SK-N-SH (cell line): ENCODE results near the gene THBS1. TPM values are rescaled to one million over a fixed set of nuclear protein-coding genes. Genes with fewer than 3 reads are reported as not detected.

Experiments
- CTCF ChIA-PET: fragments of 300-600, 350-600 bp; formaldehyde crosslinking; extraction: SDS; loops from one replicate; lab custom pipeline; 2021; lab: Yijun Ruan, JAX
- POLR2A ChIA-PET: fragments of 350-600 bp; sonication (Branson Sonifier 250); formaldehyde crosslinking; extraction: SDS; loops from one replicate; lab custom pipeline; 2020; ENCODE audit warnings: antibody characterized with exemption, inconsistent platforms; lab: Yijun Ruan, JAX
- DNase-seq: peaks from one replicate; pipeline ENCODE4 v3.0.0; 2012
- H2AFZ ChIP-seq: fragments of 200-600 bp; sonication (generic); 2 replicates; pipeline ENCODE4 v1.8.1; 2016; ENCODE audit warnings: antibody characterized with exemption, mild to moderate bottlenecking, low read depth
- H3F3A ChIP-seq: fragments of 200-600 bp; sonication (generic); replicated peaks from 2 replicates; pipeline ENCODE3; 2016; ENCODE audit warnings: antibody characterized with exemption, mild to moderate bottlenecking; ENCODE audit not compliant: insufficient read depth
- H3K27ac ChIP-seq, 2 experiments: fragments of 200-500 bp in 1 of 2; fragments of 200-600 bp in 1 of 2; sonication (Bioruptor generic) in 1 of 2; sonication (generic), shearing (Covaris generic) in 1 of 2; 2 replicates each; pipeline versions ENCODE4 v1.5.1 to v1.6.1; 2014 to 2016; ENCODE audit warnings: low read depth in 2 of 2, inconsistent platforms in 1 of 2, low read length in 1 of 2, mild to moderate bottlenecking in 1 of 2, mixed read lengths in 1 of 2
- H3K27me3 ChIP-seq: fragments of 200-600 bp; sonication (generic), shearing (Covaris generic); 2 replicates; pipeline ENCODE4 v1.6.1; 2016; ENCODE audit warnings: mixed run types; ENCODE audit not compliant: insufficient read depth
- H3K36me3 ChIP-seq, 2 experiments: fragments of 200-500 bp in 1 of 2; fragments of 200-600 bp in 1 of 2; sonication (Bioruptor generic) in 1 of 2; sonication (generic) in 1 of 2; replicated peaks in 1 of 2; 2 replicates each; pipeline versions ENCODE3 to v1.5.1; 2014 to 2016; ENCODE audit warnings: low read length in 1 of 2, mild to moderate bottlenecking in 1 of 2; ENCODE audit not compliant: insufficient read depth in 2 of 2, control insufficient read depth in 1 of 2
- H3K4me1 ChIP-seq, 2 experiments: fragments of 200-500 bp in 1 of 2; fragments of 200-600 bp in 1 of 2; sonication (Bioruptor generic) in 1 of 2; sonication (generic), shearing (Covaris generic) in 1 of 2; 2 replicates each; pipeline versions ENCODE4 v1.5.1 to v1.6.1; 2014 to 2016; ENCODE audit warnings: low read depth in 1 of 2, low read length in 1 of 2, mixed run types in 1 of 2; ENCODE audit not compliant: insufficient read depth in 2 of 2, control insufficient read depth in 1 of 2
- H3K4me2 ChIP-seq: fragments of 200-600 bp; sonication (generic), shearing (Covaris generic); 2 replicates; pipeline ENCODE4 v1.6.1; 2017; ENCODE audit warnings: mixed run types
- H3K4me3 ChIP-seq, 2 experiments: fragments of 200-500 bp in 1 of 2; fragments of 200-600 bp in 1 of 2; sonication (Bioruptor generic) in 1 of 2; sonication (generic), shearing (Covaris generic) in 1 of 2; 2 replicates each; pipeline versions ENCODE4 v1.5.1 to v1.8.1; 2014 to 2016; ENCODE audit warnings: low read depth in 2 of 2, inconsistent platforms in 1 of 2, low read length in 1 of 2, mild to moderate bottlenecking in 1 of 2, mixed read lengths in 1 of 2, moderate library complexity in 1 of 2
- H3K79me2 ChIP-seq: fragments of 200-600 bp; sonication (generic); 2 replicates; pipeline ENCODE4 v1.8.1; 2017; ENCODE audit warnings: mild to moderate bottlenecking; ENCODE audit not compliant: insufficient read depth
- H3K9ac ChIP-seq: fragments of 200-600 bp; sonication (generic); 2 replicates; pipeline ENCODE4 v1.6.1; 2017; ENCODE audit warnings: mixed run types
- H3K9me2 ChIP-seq: fragments of 200-600 bp; sonication (generic); 2 replicates; pipeline ENCODE4 v1.6.1; 2017; ENCODE audit warnings: mixed run types
- H3K9me3 ChIP-seq: fragments of 200-600 bp; sonication (generic); 2 replicates; pipeline ENCODE4 v1.6.1; 2017; ENCODE audit warnings: mixed run types, mild to moderate bottlenecking, moderate library complexity
- H4K20me1 ChIP-seq: fragments of 200-600 bp; sonication (generic); 2 replicates; pipeline ENCODE4 v1.6.1; 2017; ENCODE audit warnings: mild to moderate bottlenecking, mixed run types; ENCODE audit not compliant: insufficient read depth
- FOSL2 ChIP-seq: IDR thresholded peaks from 2 replicates; pipeline ENCODE4 v1.4.0; 2012; ENCODE audit warnings: low read depth, mild to moderate bottlenecking, moderate library complexity, borderline replicate concordance
- JUND ChIP-seq: IDR thresholded peaks from 2 replicates; pipeline ENCODE4 v1.4.0; 2012
- MEF2A ChIP-seq: IDR thresholded peaks from 2 replicates; pipeline ENCODE4 v1.4.0; 2012; ENCODE audit warnings: low read depth, borderline replicate concordance
- NFIC ChIP-seq: IDR thresholded peaks from 2 replicates; pipeline ENCODE4 v1.4.0; 2012; ENCODE audit warnings: borderline replicate concordance
- NRF1 ChIP-seq: IDR thresholded peaks from 2 replicates; pipeline ENCODE4 v1.6.1; 2012; ENCODE audit warnings: low read depth, mild to moderate bottlenecking, low read length
- RXRA ChIP-seq: IDR thresholded peaks from 2 replicates; pipeline ENCODE4 v1.4.0; 2012; ENCODE audit warnings: low read depth, mild to moderate bottlenecking, borderline replicate concordance
- TCF12 ChIP-seq: IDR thresholded peaks from 2 replicates; pipeline ENCODE4 v1.4.0; 2012
- ZBTB33 ChIP-seq: IDR thresholded peaks from 2 replicates; pipeline ENCODE4 v1.4.0; 2012; ENCODE audit warnings: low read depth, borderline replicate concordance
- WGBS: methylation state at CpG from one replicate; pipeline ENCODE4 v1.1.6; 2017; ENCODE audit warnings: low lambda C conversion rate; 5-methylcytosine and 5-hydroxymethylcytosine counted together
- polyA plus RNA-seq, 3 experiments: library from polyadenylated mRNA; depleted of rRNA; stranded (reverse); fragments of >200 nt; gene quantifications; 2 replicates each; pipeline ENCODE4 v1.2.3, GENCODE V29; 2012
- TF ChIP-seq, protein P1 (sequence below): IDR thresholded peaks from 2 replicates; pipeline ENCODE4; 2012

THBS1 gene
- polyA plus RNA-seq, 1 of the 3 experiments (the other 2 are of a cell fraction) = 117 TPM

DNA sequence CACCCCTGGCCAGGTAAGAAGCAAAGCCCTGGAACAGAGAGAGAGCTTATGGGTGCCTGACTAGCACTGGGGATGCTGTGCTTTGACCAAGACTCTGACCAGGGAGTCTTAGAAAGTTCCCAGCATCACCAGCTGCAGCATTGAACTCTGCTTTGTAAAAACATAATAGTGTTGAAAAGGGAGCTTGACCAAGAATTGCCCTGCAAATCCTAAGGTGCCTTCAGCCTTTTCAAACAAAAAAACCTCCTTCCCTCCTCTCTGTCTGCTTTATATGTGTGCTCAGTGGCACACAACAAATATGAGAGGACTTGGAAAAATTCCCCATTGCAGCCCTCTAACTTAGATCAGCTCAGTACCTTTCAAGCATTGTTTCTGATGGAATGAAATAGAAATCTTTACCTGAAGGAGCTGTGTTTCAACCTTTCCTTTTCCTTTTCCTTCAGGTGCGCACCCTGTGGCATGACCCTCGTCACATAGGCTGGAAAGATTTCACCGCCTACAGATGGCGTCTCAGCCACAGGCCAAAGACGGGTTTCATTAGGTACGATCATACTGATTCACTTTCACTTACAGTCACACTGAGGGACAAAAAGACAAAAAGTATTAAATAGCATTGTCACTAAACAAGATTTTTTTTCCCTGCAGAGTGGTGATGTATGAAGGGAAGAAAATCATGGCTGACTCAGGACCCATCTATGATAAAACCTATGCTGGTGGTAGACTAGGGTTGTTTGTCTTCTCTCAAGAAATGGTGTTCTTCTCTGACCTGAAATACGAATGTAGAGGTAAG, 13.0 kb downstream of the THBS1 start:
- peak overlapping the region in 1 of 2 experiments; percentile 60; a peak in 2 of 4 replicates for H3K27ac ChIP-seq

DNA sequence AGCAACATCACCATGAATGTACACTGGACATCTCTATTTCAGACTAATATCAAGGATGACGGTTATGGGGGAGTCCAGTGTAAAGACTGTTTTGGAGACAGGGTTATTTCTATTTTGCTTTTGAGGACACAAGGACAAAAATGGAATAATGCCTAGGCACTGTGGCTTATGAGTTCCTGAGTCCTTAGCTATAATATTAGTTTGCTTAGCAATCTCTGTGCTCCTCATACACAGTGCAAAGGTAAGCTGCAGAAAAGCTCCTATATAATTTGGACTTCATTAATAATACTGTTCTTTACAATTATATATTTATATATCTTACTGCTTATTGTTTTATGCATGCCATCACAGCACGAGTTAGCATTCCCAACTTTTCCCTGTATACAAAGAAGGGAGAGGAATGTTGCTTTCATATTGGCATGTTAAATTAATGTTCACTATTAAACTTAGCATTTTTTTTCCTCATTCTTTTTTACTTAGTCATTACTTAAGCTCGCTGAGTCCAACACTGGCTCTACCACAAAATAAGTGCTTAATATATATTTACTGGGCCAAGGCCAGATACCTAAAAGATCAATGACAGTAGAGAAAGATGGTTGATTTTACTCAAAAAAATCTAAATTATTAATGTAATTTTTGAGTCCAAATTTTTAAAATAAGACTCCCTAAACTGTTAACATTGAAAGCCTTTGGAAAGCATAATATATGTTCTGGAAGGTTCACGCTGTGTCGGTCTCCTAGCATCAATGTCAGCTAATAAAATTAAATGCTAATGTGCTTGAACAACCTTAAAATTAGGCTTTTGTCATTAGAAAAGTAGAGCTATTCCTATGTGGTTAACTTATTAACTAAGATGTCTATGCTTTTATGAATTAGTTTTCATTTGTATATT, 13.8 kb downstream of the THBS1 start:
- ChIA-PET CTCF (interaction anchor here (0.8 to 1.5 kb wide), 2 partner anchors 14 to 125 kb away, joined by 3 to 8 read pairs; no protein-coding TSS in a partner anchor), POLR2A (no interaction called here)
- peak overlapping the region; percentile 33; the same call in 1 of the 2 replicates for H3K4me2 ChIP-seq
- peaks cover 0 to 7% of the 10 kb centered on the region in 2 experiments; a peak in 2 of 4 replicates for H3K4me1 ChIP-seq
- no peak overlapping the region for H2AFZ ChIP-seq
- H3K27ac ChIP-seq = peak overlapping the region in 1 of 2 experiments; percentile 60; a peak in 2 of 4 replicates
- peaks cover 75% of the 10 kb centered on the region for H4K20me1 ChIP-seq
- TF ChIP-seq JUND (peak; percentile 61), RXRA (no peak), FOSL2 (peak; percentile 37; the same call in 1 of the 2 replicates), MEF2A (no peak), TCF12 (peak; percentile 37; the same call in 1 of the 2 replicates), ZBTB33 (no peak), NFIC (peak; percentile 31; the same call in 1 of the 2 replicates)
- TF ChIP-seq, protein P1, sequence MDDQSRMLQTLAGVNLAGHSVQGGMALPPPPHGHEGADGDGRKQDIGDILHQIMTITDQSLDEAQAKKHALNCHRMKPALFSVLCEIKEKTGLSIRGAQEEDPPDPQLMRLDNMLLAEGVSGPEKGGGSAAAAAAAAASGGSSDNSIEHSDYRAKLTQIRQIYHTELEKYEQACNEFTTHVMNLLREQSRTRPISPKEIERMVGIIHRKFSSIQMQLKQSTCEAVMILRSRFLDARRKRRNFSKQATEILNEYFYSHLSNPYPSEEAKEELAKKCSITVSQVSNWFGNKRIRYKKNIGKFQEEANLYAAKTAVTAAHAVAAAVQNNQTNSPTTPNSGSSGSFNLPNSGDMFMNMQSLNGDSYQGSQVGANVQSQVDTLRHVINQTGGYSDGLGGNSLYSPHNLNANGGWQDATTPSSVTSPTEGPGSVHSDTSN = peak; percentile 19; the same call in 1 of the 2 replicates
- peaks cover 100% of the 10 kb centered on the region for H3F3A ChIP-seq
- no peaks in the 10 kb centered on the region for H3K27me3 ChIP-seq
- no peak for DNase-seq
- 66% methylated on average over 5 of the region's 5 CpGs for WGBS
- H3K9me3 ChIP-seq = no peaks in the 10 kb centered on the region
- H3K4me3 ChIP-seq = no peak overlapping the region
- peaks cover 76 to 78% of the 10 kb centered on the region in 2 experiments for H3K36me3 ChIP-seq
- H3K9ac ChIP-seq = peak overlapping the region; percentile 27; the same call in 1 of the 2 replicates
- H3K79me2 ChIP-seq = no peaks in the 10 kb centered on the region
- H3K9me2 ChIP-seq = no peaks in the 10 kb centered on the region

More for the DNA sequence above, 13.0 kb downstream of the THBS1 start:
- peaks cover 85% of the 10 kb centered on the region in 2 experiments for H3K36me3 ChIP-seq
- no peak for DNase-seq
- WGBS = 90% methylated on average over 7 of the region's 7 CpGs
- peak overlapping the region; percentile 33; the same call in 1 of the 2 replicates for H3K4me2 ChIP-seq
- POLR2A ChIA-PET = no interaction called here
- no peak overlapping the region for H3K4me3 ChIP-seq
- TF ChIP-seq NRF1 = no peak
- TF ChIP-seq, all 33 proteins: peak for 0
- H2AFZ ChIP-seq = no peak overlapping the region
- peaks cover 100% of the 10 kb centered on the region for H3F3A ChIP-seq
- no peaks in the 10 kb centered on the region for H3K9me3 ChIP-seq
- H3K79me2 ChIP-seq = no peaks in the 10 kb centered on the region
- H3K9ac ChIP-seq = peak overlapping the region; percentile 27; the same call in 1 of the 2 replicates
- H3K27me3 ChIP-seq = no peaks in the 10 kb centered on the region
- H3K9me2 ChIP-seq = no peaks in the 10 kb centered on the region
- H3K4me1 ChIP-seq = peaks cover 0 to 7% of the 10 kb centered on the region in 2 experiments; a peak in 2 of 4 replicates
- peaks cover 83% of the 10 kb centered on the region for H4K20me1 ChIP-seq
- CTCF ChIA-PET = interaction anchor here (0.8 to 1.5 kb wide), 2 partner anchors 14 to 126 kb away, joined by 3 to 8 read pairs; no protein-coding TSS in a partner anchor
